Measurements from ENCODE around the gene NDUFA9. TPM values are rescaled to one million over a fixed set of nuclear protein-coding genes. Genes with fewer than 3 reads are reported as not detected.

Gene NDUFA9
- total RNA-seq, 1 donor from 2014 or later = 68.5 TPM

DNA sequence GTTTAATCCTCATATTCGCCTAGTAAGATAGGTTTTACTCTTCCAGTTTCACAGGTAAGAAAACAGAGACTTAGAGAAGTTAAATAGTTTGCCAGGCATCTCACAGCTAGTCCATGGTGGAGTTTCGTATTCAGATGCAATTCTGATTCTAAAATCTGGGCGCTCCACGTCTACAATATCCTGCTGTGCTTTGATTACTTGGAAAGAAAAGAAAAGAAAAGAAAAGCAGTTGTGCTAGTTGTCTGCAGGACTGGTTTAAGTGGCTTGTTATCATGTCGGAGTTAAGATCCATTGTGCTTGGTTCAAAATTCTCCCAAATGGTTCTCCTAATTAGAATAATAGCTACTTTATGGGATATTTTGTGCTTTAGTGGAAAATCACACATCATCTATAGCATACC, 18.7 kb upstream of the NDUFA9 start:
- intact Hi-C loops (cut with DNase I) = no loop called here

DNA sequence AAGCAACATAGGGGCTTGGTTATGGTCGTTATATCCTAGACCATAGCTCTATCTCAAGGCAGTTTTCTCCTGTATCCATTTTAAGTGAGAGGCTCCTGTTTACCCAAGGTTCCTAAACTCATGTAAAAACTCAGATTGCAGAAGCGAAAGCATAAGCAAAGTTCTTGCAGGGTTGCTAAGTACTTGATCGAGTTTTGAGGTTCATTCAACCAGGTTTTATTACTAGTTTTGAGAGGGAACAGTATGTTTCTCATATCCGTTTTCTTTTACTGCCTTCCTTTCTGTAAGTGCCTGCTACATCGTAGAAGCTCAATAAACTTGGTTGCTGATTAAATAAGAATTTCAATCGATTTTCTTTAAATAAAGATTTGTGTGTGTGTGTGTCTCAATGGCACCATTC, 5.2 kb upstream of the NDUFA9 start:
- Histone ChIP-seq H3K9me3 (no peaks in the 10 kb centered on the region), H3K4me1 (peaks cover 7% of the 10 kb centered on the region), H3K27ac (no peak overlapping the region), H3K36me3 (no peaks in the 10 kb centered on the region), H3K27me3 (ENCODE audit: low read depth) (no peaks in the 10 kb centered on the region), H3K4me3 (no peak overlapping the region)
- no peak for DNase-seq
- intact Hi-C loops (cut with DNase I) = no loop called here
- no peak for ATAC-seq
- TF ChIP-seq, protein P1, sequence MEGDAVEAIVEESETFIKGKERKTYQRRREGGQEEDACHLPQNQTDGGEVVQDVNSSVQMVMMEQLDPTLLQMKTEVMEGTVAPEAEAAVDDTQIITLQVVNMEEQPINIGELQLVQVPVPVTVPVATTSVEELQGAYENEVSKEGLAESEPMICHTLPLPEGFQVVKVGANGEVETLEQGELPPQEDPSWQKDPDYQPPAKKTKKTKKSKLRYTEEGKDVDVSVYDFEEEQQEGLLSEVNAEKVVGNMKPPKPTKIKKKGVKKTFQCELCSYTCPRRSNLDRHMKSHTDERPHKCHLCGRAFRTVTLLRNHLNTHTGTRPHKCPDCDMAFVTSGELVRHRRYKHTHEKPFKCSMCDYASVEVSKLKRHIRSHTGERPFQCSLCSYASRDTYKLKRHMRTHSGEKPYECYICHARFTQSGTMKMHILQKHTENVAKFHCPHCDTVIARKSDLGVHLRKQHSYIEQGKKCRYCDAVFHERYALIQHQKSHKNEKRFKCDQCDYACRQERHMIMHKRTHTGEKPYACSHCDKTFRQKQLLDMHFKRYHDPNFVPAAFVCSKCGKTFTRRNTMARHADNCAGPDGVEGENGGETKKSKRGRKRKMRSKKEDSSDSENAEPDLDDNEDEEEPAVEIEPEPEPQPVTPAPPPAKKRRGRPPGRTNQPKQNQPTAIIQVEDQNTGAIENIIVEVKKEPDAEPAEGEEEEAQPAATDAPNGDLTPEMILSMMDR (IDR thresholded peaks at IDR 0.05) = no peak

More for the DNA sequence above, 18.7 kb upstream of the NDUFA9 start:
- no peaks in the 10 kb centered on the region for H3K4me1 ChIP-seq
- H3K27me3 ChIP-seq (ENCODE audit: low read depth) = no peaks in the 10 kb centered on the region
- no peaks in the 10 kb centered on the region for H3K9me3 ChIP-seq
- H3K36me3 ChIP-seq = no peaks in the 10 kb centered on the region
- no peak for ATAC-seq
- TF ChIP-seq, protein P1 (IDR thresholded peaks at IDR 0.05) = no peak
- no peak overlapping the region for H3K4me3 ChIP-seq
- no peak for DNase-seq
- H3K27ac ChIP-seq = no peak overlapping the region

GRCh38 chr12:4645023-4645422, 3.9 kb upstream of the NDUFA9 start:
- no peak overlapping the region for H3K27ac ChIP-seq
- ATAC-seq (no peak), DNase-seq (no peak)
- TF ChIP-seq, protein P1 (IDR thresholded peaks at IDR 0.05) = no peak
- no peaks in the 10 kb centered on the region for H3K27me3 ChIP-seq (ENCODE audit: low read depth)
- no peak overlapping the region for H3K4me3 ChIP-seq
- H3K9me3 ChIP-seq = no peaks in the 10 kb centered on the region
- intact Hi-C loops (cut with DNase I) = no loop called here
- H3K36me3 ChIP-seq = no peaks in the 10 kb centered on the region
- H3K4me1 ChIP-seq = peaks cover 13% of the 10 kb centered on the region

DNA sequence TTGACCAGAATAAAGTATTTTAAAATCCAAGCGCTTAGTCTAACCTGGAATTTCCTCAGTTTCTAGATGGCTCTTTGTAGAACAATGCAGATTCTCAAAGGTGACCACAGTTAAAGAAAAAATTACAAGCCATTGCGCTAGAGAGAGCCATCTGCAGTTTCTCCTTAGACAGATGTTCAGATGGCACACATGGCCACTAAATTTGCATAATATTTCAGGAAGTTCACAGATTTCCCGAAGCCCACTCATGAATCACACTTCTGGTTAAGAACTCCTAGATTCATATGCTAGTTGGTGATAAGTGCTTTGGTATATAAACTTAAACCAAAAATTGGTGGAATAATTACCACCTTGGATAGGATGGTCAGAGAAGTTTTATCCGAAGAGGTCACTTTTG, 812 bp upstream of the NDUFA9 start:
- H3K27ac ChIP-seq = peak overlapping the region; percentile 91
- H3K4me1 ChIP-seq = peaks cover 33% of the 10 kb centered on the region
- ATAC-seq (peak; percentile 11 to 52), DNase-seq (no peak)
- peak overlapping the region; percentile 88 for H3K4me3 ChIP-seq
- TF ChIP-seq, protein P1 (IDR thresholded peaks at IDR 0.05) = no peak
- no peaks in the 10 kb centered on the region for H3K36me3 ChIP-seq
- H3K9me3 ChIP-seq = no peaks in the 10 kb centered on the region
- intact Hi-C loops (cut with DNase I) = no loop called here
- no peaks in the 10 kb centered on the region for H3K27me3 ChIP-seq (ENCODE audit: low read depth)

- H3K36me3 ChIP-seq = peaks cover 2% of the 10 kb centered on the region
- no peaks in the 10 kb centered on the region for H3K27me3 ChIP-seq (ENCODE audit: low read depth)
- H3K4me3 ChIP-seq = peak overlapping the region; percentile 88
- peak overlapping the region; percentile 91 for H3K27ac ChIP-seq
- no peak for DNase-seq
- no peaks in the 10 kb centered on the region for H3K9me3 ChIP-seq
- ATAC-seq = no peak
- intact Hi-C loops (cut with DNase I) = no loop called here
- peaks cover 33% of the 10 kb centered on the region for H3K4me1 ChIP-seq
- TF ChIP-seq, protein P1 (IDR thresholded peaks at IDR 0.05) = no peak
These were observed 396 bp downstream of the NDUFA9 start for GRCh38 chr12:4649358-4649661.

GRCh38 chr12:4653257-4653656, 4.3 kb downstream of the NDUFA9 start:
- ATAC-seq (no peak), DNase-seq (no peak)
- TF ChIP-seq, protein P1 (IDR thresholded peaks at IDR 0.05) = no peak
- Histone ChIP-seq H3K9me3 (no peaks in the 10 kb centered on the region), H3K36me3 (peaks cover 42% of the 10 kb centered on the region), H3K4me1 (peaks cover 28% of the 10 kb centered on the region), H3K4me3 (no peak overlapping the region), H3K27me3 (ENCODE audit: low read depth) (no peaks in the 10 kb centered on the region), H3K27ac (no peak overlapping the region)
- intact Hi-C loops (cut with DNase I) = no loop called here

Measured in lower lobe of right lung (tissue), 2 donors.